PFSK-1 (cell line): ENCODE results near the gene BCAT1.

ENCODE experiments used
- FOXP2 ChIP-seq: optimal IDR thresholded peaks from 2 replicates; pipeline ENCODE3; 2011; ENCODE audit warnings: borderline replicate concordance, control low read depth, inconsistent platforms; ENCODE audit not compliant: insufficient read depth; ENCODE audit errors: extremely low read length, extremely low read depth
- POLR2AphosphoS5 ChIP-seq: IDR thresholded peaks from 2 replicates; pipeline ENCODE4 v1.6.1; 2012; ENCODE audit warnings: low read depth, mild to moderate bottlenecking, control low read depth, low read length, moderate library complexity
- SIN3A ChIP-seq: IDR thresholded peaks from 2 replicates; pipeline ENCODE4 v1.6.1; 2012; ENCODE audit warnings: mild to moderate bottlenecking, low read length, moderate library complexity, borderline replicate concordance; ENCODE audit not compliant: insufficient read depth
- TAF1 ChIP-seq: IDR thresholded peaks from 2 replicates; pipeline ENCODE4 v1.6.1; 2012; ENCODE audit warnings: low read length, control low read depth, borderline replicate concordance; ENCODE audit not compliant: insufficient read depth
- TF ChIP-seq, protein P1 (sequence below), 2 experiments: IDR thresholded peaks; 2 replicates each; pipeline versions ENCODE4 v1.6.1 to v1.8.0; 2011 to 2012; ENCODE audit warnings: low read depth in 2 of 2, low read length in 2 of 2, control low read depth in 1 of 2, inconsistent platforms in 1 of 2, mild to moderate bottlenecking in 1 of 2, moderate library complexity in 1 of 2; ENCODE audit not compliant: insufficient read depth in 1 of 2

The BCAT1 gene

GRCh38 chr12:24921251-24922038 lies 27.5 kb downstream of the BCAT1 start:
- no peak for TF ChIP-seq TAF1
- TF ChIP-seq, protein P1, sequence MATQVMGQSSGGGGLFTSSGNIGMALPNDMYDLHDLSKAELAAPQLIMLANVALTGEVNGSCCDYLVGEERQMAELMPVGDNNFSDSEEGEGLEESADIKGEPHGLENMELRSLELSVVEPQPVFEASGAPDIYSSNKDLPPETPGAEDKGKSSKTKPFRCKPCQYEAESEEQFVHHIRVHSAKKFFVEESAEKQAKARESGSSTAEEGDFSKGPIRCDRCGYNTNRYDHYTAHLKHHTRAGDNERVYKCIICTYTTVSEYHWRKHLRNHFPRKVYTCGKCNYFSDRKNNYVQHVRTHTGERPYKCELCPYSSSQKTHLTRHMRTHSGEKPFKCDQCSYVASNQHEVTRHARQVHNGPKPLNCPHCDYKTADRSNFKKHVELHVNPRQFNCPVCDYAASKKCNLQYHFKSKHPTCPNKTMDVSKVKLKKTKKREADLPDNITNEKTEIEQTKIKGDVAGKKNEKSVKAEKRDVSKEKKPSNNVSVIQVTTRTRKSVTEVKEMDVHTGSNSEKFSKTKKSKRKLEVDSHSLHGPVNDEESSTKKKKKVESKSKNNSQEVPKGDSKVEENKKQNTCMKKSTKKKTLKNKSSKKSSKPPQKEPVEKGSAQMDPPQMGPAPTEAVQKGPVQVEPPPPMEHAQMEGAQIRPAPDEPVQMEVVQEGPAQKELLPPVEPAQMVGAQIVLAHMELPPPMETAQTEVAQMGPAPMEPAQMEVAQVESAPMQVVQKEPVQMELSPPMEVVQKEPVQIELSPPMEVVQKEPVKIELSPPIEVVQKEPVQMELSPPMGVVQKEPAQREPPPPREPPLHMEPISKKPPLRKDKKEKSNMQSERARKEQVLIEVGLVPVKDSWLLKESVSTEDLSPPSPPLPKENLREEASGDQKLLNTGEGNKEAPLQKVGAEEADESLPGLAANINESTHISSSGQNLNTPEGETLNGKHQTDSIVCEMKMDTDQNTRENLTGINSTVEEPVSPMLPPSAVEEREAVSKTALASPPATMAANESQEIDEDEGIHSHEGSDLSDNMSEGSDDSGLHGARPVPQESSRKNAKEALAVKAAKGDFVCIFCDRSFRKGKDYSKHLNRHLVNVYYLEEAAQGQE (IDR thresholded peaks at IDR 0.05; ENCODE audit: insufficient read depth in 1 of 2, low read depth in 2 of 2, low read length in 2 of 2), result no peak
- no peak for TF ChIP-seq FOXP2
- no peak for TF ChIP-seq POLR2AphosphoS5
- no peak for TF ChIP-seq SIN3A

DNA sequence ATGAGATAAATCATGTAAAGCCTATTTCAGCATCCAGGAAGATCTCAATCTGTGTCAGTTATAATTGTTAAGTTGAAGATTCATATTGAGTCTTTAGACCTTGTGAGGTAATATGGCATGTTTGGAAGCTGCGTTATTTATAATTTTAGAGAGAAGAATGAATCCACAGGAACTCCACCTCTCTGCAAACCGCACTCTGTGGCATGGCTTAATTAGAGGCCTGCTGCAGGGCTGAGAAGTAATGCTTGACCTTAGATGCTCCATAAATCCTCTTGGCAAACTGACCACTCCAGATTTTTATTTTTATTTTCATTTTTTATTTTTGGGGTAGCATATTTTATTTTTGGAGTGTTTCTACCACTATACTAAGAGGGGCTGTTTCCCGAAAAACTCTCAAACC lies 28.8 kb downstream of the BCAT1 start:
- TF ChIP-seq SIN3A, result no peak

DNA sequence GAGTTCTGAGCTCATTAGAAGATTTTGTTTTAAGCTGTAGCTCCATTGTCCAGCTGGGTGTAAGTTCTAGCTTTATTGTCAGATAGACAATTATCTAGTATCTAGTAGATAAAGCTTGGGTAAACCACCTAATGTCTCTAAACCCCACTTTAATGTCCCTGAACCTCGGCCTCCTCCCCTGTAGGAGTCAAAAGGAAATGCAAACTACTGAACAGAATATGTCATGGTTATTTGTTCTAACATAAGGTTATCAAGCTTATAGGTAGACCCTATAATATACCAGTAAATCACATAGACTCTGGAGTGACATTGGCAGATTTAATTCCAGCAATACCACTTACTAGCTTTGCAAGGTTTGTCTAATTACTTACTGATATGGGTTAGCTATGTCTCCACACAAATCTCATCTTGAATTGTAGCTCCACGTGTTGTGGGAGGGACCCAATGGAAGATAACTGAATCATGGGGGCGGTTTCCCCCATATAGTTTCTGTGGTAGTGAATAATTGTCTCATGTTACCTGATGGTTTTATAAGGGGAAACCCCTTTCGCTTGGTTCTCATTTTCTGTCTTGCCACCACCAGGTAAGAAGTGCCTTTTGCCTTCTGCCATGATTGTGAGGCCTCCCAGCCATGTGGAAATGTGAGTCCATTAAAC lies 29.4 kb downstream of the BCAT1 start:
- TF ChIP-seq, protein P1 (IDR thresholded peaks at IDR 0.05; ENCODE audit: insufficient read depth in 1 of 2, low read depth in 2 of 2, low read length in 2 of 2), result no peak
- TF ChIP-seq FOXP2, result no peak
- no peak for TF ChIP-seq TAF1
- no peak for TF ChIP-seq SIN3A
- no peak for TF ChIP-seq POLR2AphosphoS5

GRCh38 chr12:24918596-24918995 lies 30.3 kb downstream of the BCAT1 start:
- TF ChIP-seq, protein P1 (IDR thresholded peaks at IDR 0.05; ENCODE audit: insufficient read depth in 1 of 2, low read depth in 2 of 2, low read length in 2 of 2), result no peak
- TF ChIP-seq SIN3A (no peak), FOXP2 (no peak), TAF1 (no peak), POLR2AphosphoS5 (no peak)

GRCh38 chr12:24915501-24915900 lies 33.4 kb downstream of the BCAT1 start:
- no peak for TF ChIP-seq POLR2AphosphoS5
- TF ChIP-seq SIN3A, result no peak
- TF ChIP-seq TAF1, result no peak
- TF ChIP-seq, protein P1 (IDR thresholded peaks at IDR 0.05; ENCODE audit: insufficient read depth in 1 of 2, low read depth in 2 of 2, low read length in 2 of 2), result no peak
- no peak for TF ChIP-seq FOXP2
